Keratinocyte (primary cell): ENCODE measurements around the gene TEX22. TPM values are rescaled to one million over a fixed set of nuclear protein-coding genes. Genes with fewer than 3 reads are reported as not detected.

ENCODE experiments used
- DNase-seq: peaks from one replicate; pipeline ENCODE4 v3.0.0-alpha.2; 2011; ENCODE audit warnings: low read depth, missing footprints, low spot score
- FAIRE-seq: peaks from 2 replicates; lab custom pipeline; 2011; peaks lifted over from hg19 to GRCh38; lab: Jason Lieb, UNC
- H2AFZ ChIP-seq: 2 replicates; pipeline ENCODE4 v1.6.0; 2012; ENCODE audit warnings: low read length, control low read depth, inconsistent platforms; ENCODE audit not compliant: control insufficient read depth
- H3K27ac ChIP-seq: 2 replicates; pipeline ENCODE4 v1.5.1; 2011; ENCODE audit warnings: low read length; ENCODE audit not compliant: control insufficient read depth, insufficient read depth
- H3K27me3 ChIP-seq: 3 replicates; pipeline ENCODE4 v1.6.0; 2011; ENCODE audit warnings: low read length; ENCODE audit not compliant: control insufficient read depth, insufficient read depth; ENCODE audit errors: extremely low read depth
- H3K36me3 ChIP-seq, 2 experiments: 2 replicates in 1 of 2; 3 replicates in 1 of 2; pipeline ENCODE4 v1.5.1; 2011; ENCODE audit warnings: low read length in 2 of 2, mild to moderate bottlenecking in 1 of 2; ENCODE audit not compliant: control insufficient read depth in 2 of 2, insufficient read depth in 2 of 2; ENCODE audit errors: extremely low read depth in 1 of 2
- H3K4me1 ChIP-seq: 3 replicates; pipeline ENCODE4 v1.5.1; 2011; ENCODE audit warnings: low read length; ENCODE audit not compliant: control insufficient read depth, insufficient read depth; ENCODE audit errors: extremely low read depth
- H3K4me2 ChIP-seq: 3 replicates; pipeline ENCODE4 v1.6.0; 2011; ENCODE audit warnings: low read depth, low read length; ENCODE audit not compliant: control insufficient read depth, insufficient read depth; ENCODE audit errors: extremely low read depth
- H3K4me3 ChIP-seq, 3 experiments: fragments of 200-600 bp in 1 of 3; sonication (generic) in 1 of 3; 2 replicates in 2 of 3; 3 replicates in 1 of 3; pipeline ENCODE4 v1.5.1; 2011 to 2016; ENCODE audit warnings: low read length in 3 of 3, mild to moderate bottlenecking in 3 of 3, control low read depth in 2 of 3, inconsistent platforms in 1 of 3, low read depth in 1 of 3, mixed read lengths in 1 of 3, mixed run types in 1 of 3, moderate library complexity in 1 of 3; ENCODE audit not compliant: control insufficient read depth in 2 of 3, insufficient read depth in 2 of 3; ENCODE audit errors: extremely low read depth in 1 of 3
- H3K79me2 ChIP-seq: 2 replicates; pipeline ENCODE4 v1.6.0; 2012; ENCODE audit warnings: low read length; ENCODE audit not compliant: control insufficient read depth, insufficient read depth
- H3K9ac ChIP-seq: 3 replicates; pipeline ENCODE4 v1.6.0; 2011; ENCODE audit warnings: low read length; ENCODE audit not compliant: control insufficient read depth, insufficient read depth; ENCODE audit errors: extremely low read depth
- H3K9me1 ChIP-seq: 3 replicates; pipeline ENCODE4 v1.6.0; 2011; ENCODE audit warnings: low read length; ENCODE audit not compliant: control insufficient read depth, insufficient read depth; ENCODE audit errors: extremely low read depth
- H3K9me3 ChIP-seq: 2 replicates; pipeline ENCODE4 v1.5.1; 2012; ENCODE audit warnings: low read depth, low read length; ENCODE audit not compliant: control insufficient read depth
- H4K20me1 ChIP-seq: 3 replicates; pipeline ENCODE4 v1.6.0; 2011; ENCODE audit warnings: low read length; ENCODE audit not compliant: control insufficient read depth, insufficient read depth; ENCODE audit errors: extremely low read depth
- EZH2 ChIP-seq: IDR thresholded peaks from one replicate; pipeline ENCODE4 v1.6.1; 2012; ENCODE audit warnings: inconsistent platforms, mild to moderate bottlenecking, low read length, moderate library complexity
- dilution Hi-C: fragments of 300-500 bp; cut with MboI; formaldehyde crosslinking; loops from one replicate; pipeline ENCODE4 v1.7.0; 2020; ENCODE audit warnings: low sequenced_read_pairs; ENCODE audit not compliant: extremely low pct_ligation_motif_present
- polyA plus RNA-seq, 5 experiments: library from polyadenylated mRNA; depleted of rRNA in 3 of 5; stranded (reverse) in 3 of 5; stranded (forward) in 1 of 5; unstranded in 1 of 5; fragments of >200 nt; gene quantifications; 1 replicate in 1 of 5; 2 replicates in 3 of 5; 3 replicates in 1 of 5; pipeline versions ENCODE4 v1.2.1 to v1.2.3, GENCODE V29; 2011 to 2012; ENCODE audit warnings: missing spikeins in 2 of 5, low read depth in 1 of 5, low replicate concordance in 1 of 5
- TF ChIP-seq, protein P1 (sequence below), 3 experiments: IDR thresholded peaks in 1 of 3; conservative IDR thresholded peaks in 1 of 3; optimal IDR thresholded peaks in 1 of 3; 2 replicates in 2 of 3; 3 replicates in 1 of 3; pipeline versions ENCODE3 to v1.5.1; 2011; ENCODE audit warnings: low read length in 3 of 3, mild to moderate bottlenecking in 3 of 3, moderate library complexity in 2 of 3, control low read depth in 1 of 3, inconsistent platforms in 1 of 3; ENCODE audit not compliant: insufficient read depth in 2 of 3; ENCODE audit errors: extremely low read depth in 1 of 3

TEX22 gene
- polyA plus RNA-seq, 1 donor (not counting 4 experiments of a cell fraction or from before 2014, with no cell fraction given), result 0.03 TPM

DNA sequence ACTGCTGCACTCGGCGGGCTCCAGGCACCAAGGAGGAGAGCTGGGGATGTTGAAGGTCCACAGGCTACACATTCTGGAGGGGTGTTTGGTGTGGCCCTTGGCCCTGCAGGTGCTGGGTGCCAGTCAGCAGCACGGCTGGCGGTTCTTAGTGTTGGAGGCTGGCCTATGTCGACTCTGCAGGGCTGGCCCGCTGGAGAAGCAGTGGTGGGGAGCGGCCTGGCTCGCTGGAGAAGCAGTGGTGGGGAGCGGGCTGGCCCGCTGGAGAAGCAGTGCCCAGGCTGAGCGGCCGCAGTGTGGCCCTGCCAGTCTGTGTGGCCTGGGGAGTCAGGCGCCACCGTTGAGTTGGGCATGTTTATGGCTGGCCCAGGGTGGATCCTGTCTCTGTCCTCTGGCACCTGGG lies 48.6 kb downstream of the TEX22 start:
- no peak overlapping the region for H3K4me2 ChIP-seq
- dilution Hi-C loops, result no loop called here
- no peaks in the 10 kb centered on the region for H3K9me3 ChIP-seq
- no peak overlapping the region for H2AFZ ChIP-seq
- H4K20me1 ChIP-seq, result peaks cover 2% of the 10 kb centered on the region
- no peak overlapping the region for H3K27ac ChIP-seq
- H3K4me1 ChIP-seq, result no peaks in the 10 kb centered on the region
- TF ChIP-seq EZH2, result no peak
- TF ChIP-seq, protein P1, sequence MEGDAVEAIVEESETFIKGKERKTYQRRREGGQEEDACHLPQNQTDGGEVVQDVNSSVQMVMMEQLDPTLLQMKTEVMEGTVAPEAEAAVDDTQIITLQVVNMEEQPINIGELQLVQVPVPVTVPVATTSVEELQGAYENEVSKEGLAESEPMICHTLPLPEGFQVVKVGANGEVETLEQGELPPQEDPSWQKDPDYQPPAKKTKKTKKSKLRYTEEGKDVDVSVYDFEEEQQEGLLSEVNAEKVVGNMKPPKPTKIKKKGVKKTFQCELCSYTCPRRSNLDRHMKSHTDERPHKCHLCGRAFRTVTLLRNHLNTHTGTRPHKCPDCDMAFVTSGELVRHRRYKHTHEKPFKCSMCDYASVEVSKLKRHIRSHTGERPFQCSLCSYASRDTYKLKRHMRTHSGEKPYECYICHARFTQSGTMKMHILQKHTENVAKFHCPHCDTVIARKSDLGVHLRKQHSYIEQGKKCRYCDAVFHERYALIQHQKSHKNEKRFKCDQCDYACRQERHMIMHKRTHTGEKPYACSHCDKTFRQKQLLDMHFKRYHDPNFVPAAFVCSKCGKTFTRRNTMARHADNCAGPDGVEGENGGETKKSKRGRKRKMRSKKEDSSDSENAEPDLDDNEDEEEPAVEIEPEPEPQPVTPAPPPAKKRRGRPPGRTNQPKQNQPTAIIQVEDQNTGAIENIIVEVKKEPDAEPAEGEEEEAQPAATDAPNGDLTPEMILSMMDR (optimal IDR thresholded peaks at IDR 0.05 in 1 of 3, IDR thresholded peaks at IDR 0.05 in 1 of 3, conservative IDR thresholded peaks at IDR 0.05 in 1 of 3; ENCODE audit: extremely low read depth in 1 of 3, insufficient read depth in 2 of 3, low read length in 3 of 3), result no peak
- DNase-seq (no peak), FAIRE-seq (no peak)
- no peak overlapping the region for H3K9ac ChIP-seq
- no peaks in the 10 kb centered on the region for H3K27me3 ChIP-seq
- H3K36me3 ChIP-seq, result peaks cover 16 to 28% of the 10 kb centered on the region in 2 experiments
- no peaks in the 10 kb centered on the region for H3K9me1 ChIP-seq
- peaks cover 15% of the 10 kb centered on the region for H3K79me2 ChIP-seq
- no peak overlapping the region for H3K4me3 ChIP-seq

- Histone ChIP-seq H3K9me1 (no peaks in the 10 kb centered on the region), H3K79me2 (peaks cover 15% of the 10 kb centered on the region), H3K4me1 (no peaks in the 10 kb centered on the region), H2AFZ (no peak overlapping the region), H4K20me1 (peaks cover 2% of the 10 kb centered on the region), H3K27me3 (no peaks in the 10 kb centered on the region), H3K27ac (no peak overlapping the region), H3K4me3 (no peak overlapping the region), H3K36me3 (peaks cover 16 to 27% of the 10 kb centered on the region in 2 experiments), H3K9ac (no peak overlapping the region), H3K4me2 (no peak overlapping the region), H3K9me3 (no peaks in the 10 kb centered on the region)
- FAIRE-seq (no peak), DNase-seq (no peak)
- dilution Hi-C loops, result no loop called here
- TF ChIP-seq, protein P1 (optimal IDR thresholded peaks at IDR 0.05 in 1 of 3, IDR thresholded peaks at IDR 0.05 in 1 of 3, conservative IDR thresholded peaks at IDR 0.05 in 1 of 3; ENCODE audit: extremely low read depth in 1 of 3, insufficient read depth in 2 of 3, low read length in 3 of 3), result no peak
- TF ChIP-seq EZH2, result no peak
These were observed 49.6 kb downstream of the TEX22 start for GRCh38 chr14:105447651-105448640.
